GM19328 (cell line): ENCODE data around the gene DLG1.
A peak's percentile ranks its signal among the peaks of the same experiment; 100 is the strongest.

Source experiments
- ATAC-seq: cut with Tn5 transposase; IDR thresholded peaks from one replicate; pipeline ENCODE4 v1.9.1; 2021; ENCODE audit warnings: mild to moderate bottlenecking, moderate library complexity; ENCODE audit not compliant: unreplicated experiment

Gene DLG1

GRCh38 chr3:197021729-197022404, 276.5 kb downstream of the DLG1 start:
- no peak for ATAC-seq

- ATAC-seq, result no peak
Measured at GRCh38 chr3:197021231-197021630, 277.2 kb downstream of the DLG1 start.

- ATAC-seq, result no peak
Measured at GRCh38 chr3:197019535-197019934, 278.9 kb downstream of the DLG1 start.

GRCh38 chr3:197019021-197019420, 279.4 kb downstream of the DLG1 start:
- ATAC-seq, result no peak

DNA sequence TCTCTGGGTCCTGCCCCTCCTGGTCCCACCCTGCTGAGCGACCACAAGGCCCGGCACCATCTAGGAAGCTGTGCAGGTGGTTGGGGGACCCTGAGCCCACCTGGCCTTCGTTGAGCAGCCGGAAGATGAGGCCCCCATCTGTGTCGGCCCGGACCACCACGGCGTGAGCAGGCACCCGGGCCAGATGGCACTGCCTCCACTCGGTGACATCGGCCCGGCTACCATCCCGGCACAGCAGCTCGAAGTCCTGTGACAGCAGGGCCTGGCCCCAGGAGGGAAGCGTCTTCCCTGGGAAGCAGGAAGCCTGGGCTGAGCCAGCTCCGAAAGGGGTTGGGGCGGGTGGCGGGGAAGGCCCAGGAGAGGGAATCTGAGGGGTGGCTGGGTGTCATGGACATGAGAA, 281.4 kb downstream of the DLG1 start:
- no peak for ATAC-seq

DNA sequence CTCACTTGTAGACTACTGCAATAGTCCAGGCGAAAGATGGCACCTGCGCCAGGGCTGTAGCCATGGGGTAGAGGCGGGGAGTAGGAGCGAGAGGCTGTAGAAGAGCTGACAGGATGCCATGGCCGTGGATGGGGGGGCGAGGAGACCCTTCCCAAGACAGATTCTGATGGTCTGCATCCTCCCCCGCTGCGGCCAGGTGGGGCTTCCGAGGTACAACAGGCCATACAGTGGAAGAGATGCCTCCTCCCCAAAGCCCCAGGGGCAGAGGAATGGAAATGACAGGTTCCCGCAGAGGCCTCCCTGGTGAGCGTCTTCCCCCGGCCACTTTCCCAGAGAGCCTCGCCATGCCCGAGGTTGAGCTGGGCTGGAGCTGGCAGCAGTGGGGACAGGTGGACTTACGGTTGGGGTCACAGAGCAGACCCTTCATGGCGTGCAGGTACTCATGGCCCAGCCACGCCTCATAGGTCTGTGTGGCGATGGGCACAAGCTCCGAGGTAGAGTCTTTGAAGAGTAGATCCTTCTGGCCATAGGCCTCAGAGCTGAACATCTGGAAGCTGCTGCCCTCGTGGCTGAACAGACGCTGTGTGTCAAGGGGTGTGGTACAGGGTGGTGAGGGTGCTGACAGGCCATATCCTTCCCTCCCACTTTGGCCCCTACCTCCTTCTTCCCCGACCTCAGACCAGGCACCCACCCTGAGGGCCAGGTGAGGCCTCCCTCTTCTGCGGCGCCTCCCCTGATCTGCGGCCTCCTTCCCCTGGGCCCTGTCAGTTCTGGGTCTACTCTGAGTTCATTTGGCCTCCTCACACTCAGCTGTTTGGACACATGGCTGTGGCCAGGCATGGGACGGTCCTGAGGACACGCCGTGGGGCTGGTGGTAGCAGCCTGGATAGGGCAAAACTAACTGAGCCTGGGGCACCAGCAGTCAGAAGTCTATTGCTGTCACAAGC, 282.3 kb downstream of the DLG1 start:
- ATAC-seq, result no peak

- no peak for ATAC-seq
Measured at GRCh38 chr3:197014942-197015575, 283.4 kb downstream of the DLG1 start.

- ATAC-seq, result no peak
Measured at GRCh38 chr3:197014024-197014423, 284.4 kb downstream of the DLG1 start.

DNA sequence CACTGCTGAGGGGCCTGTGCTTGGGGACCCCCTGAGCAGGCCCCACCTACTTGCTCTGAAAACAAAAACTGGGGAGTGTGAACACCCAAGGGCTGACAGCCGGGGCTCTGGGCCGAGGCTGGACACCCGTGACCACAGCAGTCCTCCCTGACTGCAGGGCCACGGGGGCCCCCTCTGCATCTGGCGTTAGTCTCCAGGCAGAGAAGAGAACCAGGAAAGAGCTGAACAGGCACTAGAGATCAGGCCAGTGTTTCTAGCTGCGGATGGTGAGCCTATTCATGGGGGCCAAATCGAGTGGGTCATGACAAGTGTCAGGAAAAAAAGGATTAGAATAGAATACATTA, 285.9 kb downstream of the DLG1 start:
- ATAC-seq, result no peak

DNA sequence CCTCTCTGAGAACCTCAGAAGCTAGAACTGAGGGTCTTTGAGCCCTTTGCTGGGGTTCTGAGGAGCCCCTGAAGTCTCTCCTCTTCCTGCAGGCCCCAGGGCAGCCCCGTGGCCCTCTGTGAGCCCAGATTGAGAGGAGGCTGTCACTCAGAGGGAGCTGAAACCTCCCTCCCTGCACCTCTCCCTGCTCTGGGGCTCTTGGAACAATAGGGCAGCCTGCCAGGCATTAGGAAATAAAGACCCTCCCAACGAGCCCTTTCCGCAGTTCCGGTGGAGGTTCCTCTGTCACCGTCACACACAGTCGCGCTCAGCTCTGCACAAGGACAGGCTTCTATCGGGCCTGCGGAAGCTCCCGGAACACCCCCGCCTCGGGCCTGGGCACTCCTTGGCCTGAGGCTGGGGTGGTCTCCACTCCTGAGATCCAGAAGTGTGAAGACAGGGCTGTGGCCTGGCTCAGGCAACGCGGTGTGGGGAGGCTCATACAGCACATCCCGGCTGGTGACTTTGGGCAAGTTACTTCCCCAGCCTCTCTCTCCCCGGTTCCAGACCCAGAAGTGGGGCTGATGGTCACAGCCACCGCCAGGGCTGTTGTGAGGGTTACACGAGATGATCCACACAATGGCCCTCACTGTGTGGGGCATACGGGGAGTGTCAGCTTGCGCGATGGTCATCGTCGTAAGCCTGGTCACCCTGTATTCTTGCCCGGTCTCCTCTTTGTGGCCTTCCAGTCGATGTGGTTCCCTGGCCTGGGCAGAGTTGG, 286.5 kb downstream of the DLG1 start:
- no peak for ATAC-seq

GRCh38 chr3:197010556-197011351, 287.7 kb downstream of the DLG1 start:
- ATAC-seq, result no peak

DNA sequence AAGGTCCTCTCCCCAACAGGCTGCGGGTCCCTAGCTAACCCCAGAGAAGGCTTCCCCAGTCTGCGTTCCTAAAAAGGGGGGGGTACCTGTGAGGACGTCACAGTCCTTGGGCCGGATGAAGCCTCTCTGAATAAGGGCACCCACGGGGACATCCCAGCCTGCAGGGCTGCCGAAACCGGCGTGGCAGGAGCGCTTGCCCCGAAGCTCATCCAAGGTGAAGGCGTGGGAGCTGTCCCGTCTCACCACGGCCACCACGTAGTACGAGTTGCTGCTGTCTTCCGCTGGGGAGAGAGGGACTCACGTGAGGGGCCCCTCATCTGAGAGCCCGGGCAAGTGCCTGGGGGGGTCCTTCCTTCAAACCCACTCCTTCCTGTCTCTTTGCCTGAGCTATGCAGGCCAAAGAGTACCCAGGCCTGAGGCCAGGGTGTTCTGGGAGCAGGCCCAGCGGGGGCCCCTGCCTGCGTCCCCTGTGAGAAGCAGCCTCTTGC, 288.8 kb downstream of the DLG1 start:
- ATAC-seq, result no peak

- no peak for ATAC-seq
Measured at GRCh38 chr3:197008436-197009209, 289.8 kb downstream of the DLG1 start.

- no peak for ATAC-seq
Measured at GRCh38 chr3:197007953-197008352, 290.5 kb downstream of the DLG1 start.

- no peak for ATAC-seq
Measured at GRCh38 chr3:197007296-197007940, 291.0 kb downstream of the DLG1 start.

- no peak for ATAC-seq
Measured at GRCh38 chr3:197006860-197007259, 291.6 kb downstream of the DLG1 start.

DNA sequence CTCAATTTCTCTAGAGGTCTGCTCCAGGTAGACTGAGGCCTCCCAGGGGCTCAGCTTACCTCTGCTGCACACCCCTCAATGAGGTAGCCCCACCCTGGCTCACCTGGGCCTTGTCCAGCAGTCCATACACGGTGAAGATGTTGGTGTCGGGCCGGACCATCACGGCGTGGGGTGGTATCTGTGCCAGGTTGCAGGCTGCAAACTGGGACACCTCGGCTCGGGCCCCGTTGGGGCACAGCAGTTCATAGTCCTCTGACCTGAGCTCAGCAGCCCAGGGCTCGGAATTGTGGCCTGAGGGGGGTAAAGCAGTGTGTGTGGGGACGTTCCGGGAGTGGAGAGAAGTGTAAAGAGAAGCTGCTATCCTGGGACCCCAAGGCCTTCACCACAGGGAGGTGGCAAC, 292.0 kb downstream of the DLG1 start:
- ATAC-seq, result no peak

DNA sequence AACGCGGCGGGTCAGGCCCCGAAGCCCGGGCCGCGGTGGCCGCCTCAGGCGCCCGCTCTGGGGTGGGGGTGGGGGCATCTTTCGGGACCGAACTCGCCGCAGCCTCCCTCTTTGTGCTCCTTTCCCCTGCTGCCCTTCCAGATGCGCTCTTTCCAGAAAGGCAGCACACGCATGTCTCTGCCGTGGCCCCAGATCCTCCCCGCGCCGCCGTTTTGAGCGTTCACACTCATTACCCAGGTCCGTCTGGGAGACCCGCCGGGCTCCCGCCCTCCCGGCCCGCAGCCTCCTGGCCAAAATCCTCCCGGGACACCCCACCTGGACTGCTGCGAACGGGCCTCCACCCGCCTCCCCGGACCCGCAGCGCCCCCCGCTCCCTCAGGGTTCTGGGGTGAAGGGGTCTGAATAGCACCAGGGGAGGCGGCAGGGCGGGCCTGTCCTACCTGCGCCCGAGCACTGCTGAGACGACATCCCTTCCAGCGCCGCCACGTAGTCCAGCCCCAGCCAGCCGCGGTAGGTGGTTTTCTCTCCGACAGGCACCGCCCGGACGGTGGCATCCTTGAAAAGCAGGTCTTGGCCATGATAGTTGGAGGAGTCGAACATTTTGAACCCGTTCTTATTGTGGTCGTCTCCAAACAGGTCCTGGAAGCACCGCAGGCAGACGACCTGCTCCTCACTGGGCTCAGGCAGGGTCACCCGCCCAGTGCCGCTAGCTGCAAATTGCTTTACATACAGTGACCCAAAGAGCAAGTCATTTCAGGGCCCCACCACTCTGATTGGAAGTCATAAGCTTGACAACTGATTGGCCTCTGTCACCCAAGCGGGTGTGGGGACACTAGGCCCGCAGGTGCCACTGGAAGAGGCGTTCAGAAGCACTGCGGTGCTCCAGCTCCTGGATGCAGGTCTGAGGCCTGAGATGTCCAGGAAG, 294.7 kb downstream of the DLG1 start:
- peak; percentile 3 for ATAC-seq
